NCI-H2196 (cell line): ENCODE data around the gene MYRIP.

ENCODE experiments used
- DNase-seq: peaks from one replicate; lab custom pipeline; 2025; ENCODE audit not compliant: unreplicated experiment; lab: John Stamatoyannopoulos, UW

Gene MYRIP

GRCh38 chr3:39900462-39901002 is 91.1 kb downstream of the MYRIP start:
- no peak for DNase-seq

GRCh38 chr3:39903253-39903652 is 93.8 kb downstream of the MYRIP start:
- DNase-seq = no peak

- DNase-seq = no peak
These were observed 96.4 kb downstream of the MYRIP start for GRCh38 chr3:39905788-39906187.

- DNase-seq = peak; percentile 57
These were observed 98.6 kb downstream of the MYRIP start for GRCh38 chr3:39907981-39908380.

GRCh38 chr3:39910135-39910534 is 100.7 kb downstream of the MYRIP start:
- no peak for DNase-seq

- no peak for DNase-seq
These were observed 101.5 kb downstream of the MYRIP start for GRCh38 chr3:39910826-39911464.

- DNase-seq = peak; percentile 4
These were observed 102.3 kb downstream of the MYRIP start for GRCh38 chr3:39911465-39912309.

GRCh38 chr3:39915027-39915426 is 105.6 kb downstream of the MYRIP start:
- DNase-seq = no peak

GRCh38 chr3:39917065-39917773 is 107.8 kb downstream of the MYRIP start:
- no peak for DNase-seq

GRCh38 chr3:39919281-39919680 is 109.9 kb downstream of the MYRIP start:
- no peak for DNase-seq

GRCh38 chr3:39920271-39920670 is 110.9 kb downstream of the MYRIP start:
- DNase-seq = no peak

- DNase-seq = no peak
These were observed 118.1 kb downstream of the MYRIP start for GRCh38 chr3:39927479-39927878.

- no peak for DNase-seq
These were observed 124.7 kb downstream of the MYRIP start for GRCh38 chr3:39933986-39934693.

GRCh38 chr3:39934696-39935095 is 125.3 kb downstream of the MYRIP start:
- no peak for DNase-seq

GRCh38 chr3:39935261-39935660 is 125.9 kb downstream of the MYRIP start:
- DNase-seq = no peak

- no peak for DNase-seq
These were observed 127.4 kb downstream of the MYRIP start for GRCh38 chr3:39936848-39937247.

- no peak for DNase-seq
These were observed 127.9 kb downstream of the MYRIP start for GRCh38 chr3:39937315-39937714.

- DNase-seq = peak; percentile 7
These were observed 128.5 kb downstream of the MYRIP start for GRCh38 chr3:39937874-39938273.

- peak; percentile 21 for DNase-seq
These were observed 132.5 kb downstream of the MYRIP start for GRCh38 chr3:39941931-39942330.

GRCh38 chr3:39960515-39961191 is 151.2 kb downstream of the MYRIP start:
- DNase-seq = no peak
